ENCODE measurements around the gene PTX3. TPM values are rescaled to one million over a fixed set of nuclear protein-coding genes. Genes with fewer than 3 reads are reported as not detected.

Gene PTX3
- total and polyA plus RNA-seq, 2 donors (not counting 1 experiment from before 2014, with no cell fraction given) = 464 to 555 TPM

DNA sequence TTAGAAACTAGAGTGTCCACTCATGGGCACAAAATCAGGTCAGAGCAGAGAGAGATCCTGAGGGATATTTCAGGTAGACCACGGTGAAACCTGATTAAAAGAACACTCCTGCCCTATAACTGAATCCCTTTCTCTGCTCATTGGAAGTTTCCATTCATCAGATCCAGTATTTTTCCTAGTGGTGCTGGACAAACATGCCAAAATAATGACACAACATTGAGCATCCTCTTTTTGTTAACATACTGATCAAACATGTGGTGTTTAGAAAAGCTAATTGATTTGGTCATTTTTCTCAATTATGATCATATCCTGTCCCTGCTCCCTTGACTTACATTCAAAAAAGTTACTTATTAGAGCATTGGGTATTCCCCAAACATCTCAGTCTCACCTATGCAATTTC, 27.2 kb downstream of the PTX3 start:
- peaks cover 22% of the 10 kb centered on the region for H3K4me1 ChIP-seq (ENCODE audit: control insufficient read depth, extremely low read depth, insufficient read depth, low read length)
- H4K20me1 ChIP-seq (ENCODE audit: control insufficient read depth, extremely low read depth, insufficient read depth, low read length) = no peaks in the 10 kb centered on the region

DNA sequence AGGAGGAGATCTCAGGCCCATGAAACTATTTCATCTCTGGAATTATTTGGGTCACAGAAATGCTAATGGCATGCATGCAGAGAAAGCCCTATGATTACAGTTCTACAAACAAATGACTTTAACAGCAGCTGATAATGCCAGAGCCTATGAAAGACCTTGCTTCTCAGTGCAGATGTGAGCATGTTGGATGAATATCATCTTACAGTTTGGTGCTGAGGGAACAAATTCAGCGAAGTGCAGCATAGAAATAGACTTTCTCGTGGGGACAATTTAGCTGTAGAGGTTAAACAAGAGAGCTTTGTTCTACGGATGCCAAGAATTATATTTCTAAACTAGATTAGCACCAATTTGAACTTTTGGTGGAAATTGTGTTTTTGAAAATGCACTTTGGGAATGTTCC, 27.7 kb downstream of the PTX3 start:
- Histone ChIP-seq H3K4me1 (ENCODE audit: control insufficient read depth, extremely low read depth, insufficient read depth, low read length) (peaks cover 20% of the 10 kb centered on the region), H3K27ac (ENCODE audit: insufficient read depth, low read length) (no peak overlapping the region), H3K9ac (ENCODE audit: insufficient read depth, low read length) (no peak overlapping the region), H3K27me3 (ENCODE audit: control insufficient read depth, insufficient read depth, low read length) (no peaks in the 10 kb centered on the region), H3K9me3 (ENCODE audit: control insufficient read depth, insufficient read depth, low read depth, low read length) (no peaks in the 10 kb centered on the region), H3K4me2 (ENCODE audit: extremely low read depth, insufficient read depth, low read length) (peak overlapping the region; percentile 25), H4K20me1 (ENCODE audit: control insufficient read depth, extremely low read depth, insufficient read depth, low read length) (no peaks in the 10 kb centered on the region), H2AFZ (ENCODE audit: low read length) (no peak overlapping the region), H3K36me3 (ENCODE audit: control insufficient read depth, insufficient read depth, low read length) (no peaks in the 10 kb centered on the region), H3K4me3 (replicated peaks in 1 of 4; ENCODE audit: control extremely low read depth in 1 of 4, insufficient read depth in 1 of 4, low read depth in 3 of 4, low read length in 4 of 4) (no peak overlapping the region), H3K79me2 (ENCODE audit: control insufficient read depth, insufficient read depth, low read length) (no peaks in the 10 kb centered on the region)
- TF ChIP-seq EZH2 (IDR thresholded peaks at IDR 0.05; ENCODE audit: low read length, missing control alignments) = no peak
- TF ChIP-seq, protein P1, sequence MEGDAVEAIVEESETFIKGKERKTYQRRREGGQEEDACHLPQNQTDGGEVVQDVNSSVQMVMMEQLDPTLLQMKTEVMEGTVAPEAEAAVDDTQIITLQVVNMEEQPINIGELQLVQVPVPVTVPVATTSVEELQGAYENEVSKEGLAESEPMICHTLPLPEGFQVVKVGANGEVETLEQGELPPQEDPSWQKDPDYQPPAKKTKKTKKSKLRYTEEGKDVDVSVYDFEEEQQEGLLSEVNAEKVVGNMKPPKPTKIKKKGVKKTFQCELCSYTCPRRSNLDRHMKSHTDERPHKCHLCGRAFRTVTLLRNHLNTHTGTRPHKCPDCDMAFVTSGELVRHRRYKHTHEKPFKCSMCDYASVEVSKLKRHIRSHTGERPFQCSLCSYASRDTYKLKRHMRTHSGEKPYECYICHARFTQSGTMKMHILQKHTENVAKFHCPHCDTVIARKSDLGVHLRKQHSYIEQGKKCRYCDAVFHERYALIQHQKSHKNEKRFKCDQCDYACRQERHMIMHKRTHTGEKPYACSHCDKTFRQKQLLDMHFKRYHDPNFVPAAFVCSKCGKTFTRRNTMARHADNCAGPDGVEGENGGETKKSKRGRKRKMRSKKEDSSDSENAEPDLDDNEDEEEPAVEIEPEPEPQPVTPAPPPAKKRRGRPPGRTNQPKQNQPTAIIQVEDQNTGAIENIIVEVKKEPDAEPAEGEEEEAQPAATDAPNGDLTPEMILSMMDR (conservative IDR thresholded peaks at IDR 0.05 in 1 of 2, IDR thresholded peaks at IDR 0.05 in 1 of 2; ENCODE audit: low read depth in 1 of 2, low read length in 2 of 2) = no peak
- DNase-seq (ENCODE audit: low read depth in 2 of 2) = peak; percentile 60 to 62

More for the DNA sequence above, 27.2 kb downstream of the PTX3 start:
- Histone ChIP-seq H3K27ac (ENCODE audit: insufficient read depth, low read length) (peak overlapping the region; percentile 1), H3K36me3 (ENCODE audit: control insufficient read depth, insufficient read depth, low read length) (no peaks in the 10 kb centered on the region), H2AFZ (ENCODE audit: low read length) (no peak overlapping the region), H3K27me3 (ENCODE audit: control insufficient read depth, insufficient read depth, low read length) (no peaks in the 10 kb centered on the region), H3K9ac (ENCODE audit: insufficient read depth, low read length) (no peak overlapping the region), H3K4me2 (ENCODE audit: extremely low read depth, insufficient read depth, low read length) (no peak overlapping the region), H3K79me2 (ENCODE audit: control insufficient read depth, insufficient read depth, low read length) (no peaks in the 10 kb centered on the region), H3K9me3 (ENCODE audit: control insufficient read depth, insufficient read depth, low read depth, low read length) (no peaks in the 10 kb centered on the region), H3K4me3 (replicated peaks in 1 of 4; ENCODE audit: control extremely low read depth in 1 of 4, insufficient read depth in 1 of 4, low read depth in 3 of 4, low read length in 4 of 4) (no peak overlapping the region)
- DNase-seq (ENCODE audit: low read depth in 2 of 2) = no peak
- TF ChIP-seq, protein P1 (conservative IDR thresholded peaks at IDR 0.05 in 1 of 2, IDR thresholded peaks at IDR 0.05 in 1 of 2; ENCODE audit: low read depth in 1 of 2, low read length in 2 of 2) = no peak
- TF ChIP-seq EZH2 (IDR thresholded peaks at IDR 0.05; ENCODE audit: low read length, missing control alignments) = no peak

GRCh38 chr3:157465741-157466140, 29.1 kb downstream of the PTX3 start:
- Histone ChIP-seq H3K27me3 (ENCODE audit: control insufficient read depth, insufficient read depth, low read length) (no peaks in the 10 kb centered on the region), H3K4me3 (replicated peaks in 1 of 4; ENCODE audit: control extremely low read depth in 1 of 4, insufficient read depth in 1 of 4, low read depth in 3 of 4, low read length in 4 of 4) (no peak overlapping the region), H2AFZ (ENCODE audit: low read length) (no peak overlapping the region), H3K36me3 (ENCODE audit: control insufficient read depth, insufficient read depth, low read length) (no peaks in the 10 kb centered on the region), H4K20me1 (ENCODE audit: control insufficient read depth, extremely low read depth, insufficient read depth, low read length) (no peaks in the 10 kb centered on the region), H3K27ac (ENCODE audit: insufficient read depth, low read length) (no peak overlapping the region), H3K4me1 (ENCODE audit: control insufficient read depth, extremely low read depth, insufficient read depth, low read length) (peaks cover 15% of the 10 kb centered on the region), H3K9me3 (ENCODE audit: control insufficient read depth, insufficient read depth, low read depth, low read length) (no peaks in the 10 kb centered on the region), H3K9ac (ENCODE audit: insufficient read depth, low read length) (no peak overlapping the region), H3K4me2 (ENCODE audit: extremely low read depth, insufficient read depth, low read length) (no peak overlapping the region), H3K79me2 (ENCODE audit: control insufficient read depth, insufficient read depth, low read length) (no peaks in the 10 kb centered on the region)
- TF ChIP-seq, protein P1 (conservative IDR thresholded peaks at IDR 0.05 in 1 of 2, IDR thresholded peaks at IDR 0.05 in 1 of 2; ENCODE audit: low read depth in 1 of 2, low read length in 2 of 2) = no peak
- TF ChIP-seq EZH2 (IDR thresholded peaks at IDR 0.05; ENCODE audit: low read length, missing control alignments) = no peak
- DNase-seq (ENCODE audit: low read depth in 2 of 2) = no peak

All from fibroblast of lung (primary cell).